ENCODE measurements around the gene NSUN6. TPM values are rescaled to one million over a fixed set of nuclear protein-coding genes. Genes with fewer than 3 reads are reported as not detected.
"Not testable (repeated sequence)": the region's sequence is repeated elsewhere in the genome, so short reads cannot be mapped to it uniquely, and the experiment has no call there.

NSUN6 gene
- total RNA-seq, 1 donor: 4.7 TPM

DNA sequence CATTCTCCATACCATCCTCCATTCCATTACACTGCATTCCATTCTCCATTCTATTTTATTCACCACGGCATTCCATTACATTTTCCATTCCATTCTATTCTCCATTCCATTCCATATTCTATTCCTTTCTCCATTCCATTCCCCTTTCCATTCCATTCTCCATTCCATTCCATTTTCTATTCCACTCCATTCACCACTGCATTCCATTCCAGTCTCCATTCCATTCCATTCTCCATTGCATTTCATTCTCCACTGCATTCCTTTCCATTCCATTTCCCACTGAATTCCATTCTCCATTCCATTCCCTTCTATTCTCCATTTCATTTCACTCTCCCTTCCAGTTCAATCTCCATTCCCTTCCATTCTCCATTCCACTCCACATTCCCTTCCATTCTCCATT, 79.6 kb downstream of the NSUN6 start:
- TF ChIP-seq, protein P1, sequence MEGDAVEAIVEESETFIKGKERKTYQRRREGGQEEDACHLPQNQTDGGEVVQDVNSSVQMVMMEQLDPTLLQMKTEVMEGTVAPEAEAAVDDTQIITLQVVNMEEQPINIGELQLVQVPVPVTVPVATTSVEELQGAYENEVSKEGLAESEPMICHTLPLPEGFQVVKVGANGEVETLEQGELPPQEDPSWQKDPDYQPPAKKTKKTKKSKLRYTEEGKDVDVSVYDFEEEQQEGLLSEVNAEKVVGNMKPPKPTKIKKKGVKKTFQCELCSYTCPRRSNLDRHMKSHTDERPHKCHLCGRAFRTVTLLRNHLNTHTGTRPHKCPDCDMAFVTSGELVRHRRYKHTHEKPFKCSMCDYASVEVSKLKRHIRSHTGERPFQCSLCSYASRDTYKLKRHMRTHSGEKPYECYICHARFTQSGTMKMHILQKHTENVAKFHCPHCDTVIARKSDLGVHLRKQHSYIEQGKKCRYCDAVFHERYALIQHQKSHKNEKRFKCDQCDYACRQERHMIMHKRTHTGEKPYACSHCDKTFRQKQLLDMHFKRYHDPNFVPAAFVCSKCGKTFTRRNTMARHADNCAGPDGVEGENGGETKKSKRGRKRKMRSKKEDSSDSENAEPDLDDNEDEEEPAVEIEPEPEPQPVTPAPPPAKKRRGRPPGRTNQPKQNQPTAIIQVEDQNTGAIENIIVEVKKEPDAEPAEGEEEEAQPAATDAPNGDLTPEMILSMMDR (IDR thresholded peaks at IDR 0.05; ENCODE audit: extremely low read depth, low read depth, low read length): no peak
- no peaks in the 10 kb centered on the region for H4K20me1 ChIP-seq (ENCODE audit: insufficient read depth, low read length)
- no peaks in the 10 kb centered on the region for H3K4me1 ChIP-seq (ENCODE audit: insufficient read depth, low read length)
- H3K9me3 ChIP-seq (ENCODE audit: low read depth, low read length): peaks cover 2% of the 10 kb centered on the region
- no peak overlapping the region for H3K4me2 ChIP-seq (ENCODE audit: insufficient read depth, low read length)
- no peaks in the 10 kb centered on the region for H3K27me3 ChIP-seq (ENCODE audit: insufficient read depth, low read length)
- no peaks in the 10 kb centered on the region for H3K79me2 ChIP-seq (ENCODE audit: insufficient read depth, low read length)
- no peak for DNase-seq (ENCODE audit: insufficient read length, low spot score, missing footprints)
- no peaks in the 10 kb centered on the region for H3K36me3 ChIP-seq (ENCODE audit: insufficient read depth, low read length)
- no peak overlapping the region for H3K4me3 ChIP-seq (ENCODE audit: insufficient read depth, low read length)
- H2AFZ ChIP-seq (ENCODE audit: low read length): no peak overlapping the region
- H3K27ac ChIP-seq (ENCODE audit: low read depth, low read length): no peak overlapping the region

GRCh38 chr10:18571076-18571475, 80.3 kb downstream of the NSUN6 start:
- H3K79me2 ChIP-seq (ENCODE audit: insufficient read depth, low read length): no peaks in the 10 kb centered on the region
- no peaks in the 10 kb centered on the region for H3K27me3 ChIP-seq (ENCODE audit: insufficient read depth, low read length)
- no peak for DNase-seq (ENCODE audit: insufficient read length, low spot score, missing footprints)
- H2AFZ ChIP-seq (ENCODE audit: low read length): no peak overlapping the region
- no peaks in the 10 kb centered on the region for H4K20me1 ChIP-seq (ENCODE audit: insufficient read depth, low read length)
- no peak overlapping the region for H3K4me3 ChIP-seq (ENCODE audit: insufficient read depth, low read length)
- H3K36me3 ChIP-seq (ENCODE audit: insufficient read depth, low read length): no peaks in the 10 kb centered on the region
- TF ChIP-seq, protein P1 (IDR thresholded peaks at IDR 0.05; ENCODE audit: extremely low read depth, low read depth, low read length): no peak
- H3K4me1 ChIP-seq (ENCODE audit: insufficient read depth, low read length): no peaks in the 10 kb centered on the region
- no peak overlapping the region for H3K4me2 ChIP-seq (ENCODE audit: insufficient read depth, low read length)
- H3K27ac ChIP-seq (ENCODE audit: low read depth, low read length): no peak overlapping the region
- H3K9me3 ChIP-seq (ENCODE audit: low read depth, low read length): peaks cover 2% of the 10 kb centered on the region

GRCh38 chr10:18570386-18570785, 81.0 kb downstream of the NSUN6 start:
- H3K27ac ChIP-seq (ENCODE audit: low read depth, low read length); H3K27me3 ChIP-seq (ENCODE audit: insufficient read depth, low read length); H3K36me3 ChIP-seq (ENCODE audit: insufficient read depth, low read length); H2AFZ ChIP-seq (ENCODE audit: low read length); H3K4me1 ChIP-seq (ENCODE audit: insufficient read depth, low read length); H3K4me2 ChIP-seq (ENCODE audit: insufficient read depth, low read length); H3K4me3 ChIP-seq (ENCODE audit: insufficient read depth, low read length); H4K20me1 ChIP-seq (ENCODE audit: insufficient read depth, low read length); H3K9me3 ChIP-seq (ENCODE audit: low read depth, low read length); DNase-seq (ENCODE audit: insufficient read length, low spot score, missing footprints); H3K79me2 ChIP-seq (ENCODE audit: insufficient read depth, low read length): not testable (repeated sequence)

DNA sequence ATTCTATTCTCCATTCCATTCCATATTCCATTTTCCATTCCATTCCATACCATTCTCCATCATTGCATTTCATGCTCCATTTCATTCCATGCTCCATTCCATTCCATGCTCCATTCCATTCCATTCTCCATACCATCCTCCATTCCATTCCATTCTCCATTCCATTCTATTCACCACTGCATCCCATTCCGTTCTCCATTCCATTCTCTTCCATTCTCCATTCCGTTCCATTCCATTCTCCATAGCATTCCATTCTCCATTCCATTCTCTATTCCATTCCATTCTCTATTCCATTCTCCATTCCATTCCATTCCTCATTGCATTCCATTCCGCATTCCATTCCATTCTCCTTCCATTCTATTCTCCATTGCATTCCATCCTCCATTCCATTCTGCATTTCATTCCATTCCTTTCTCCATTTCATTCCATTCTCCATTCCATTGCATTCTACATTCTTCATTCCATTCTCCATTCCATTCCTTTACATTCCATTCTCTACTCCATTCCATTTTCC, 84.0 kb downstream of the NSUN6 start:
- Histone ChIP-seq H3K9me3 (ENCODE audit: low read depth, low read length) (peaks cover 2% of the 10 kb centered on the region), H2AFZ (ENCODE audit: low read length) (no peak overlapping the region), H3K27me3 (ENCODE audit: insufficient read depth, low read length) (no peaks in the 10 kb centered on the region), H4K20me1 (ENCODE audit: insufficient read depth, low read length) (no peaks in the 10 kb centered on the region), H3K4me3 (ENCODE audit: insufficient read depth, low read length) (no peak overlapping the region), H3K27ac (ENCODE audit: low read depth, low read length) (no peak overlapping the region), H3K36me3 (ENCODE audit: insufficient read depth, low read length) (no peaks in the 10 kb centered on the region), H3K79me2 (ENCODE audit: insufficient read depth, low read length) (no peaks in the 10 kb centered on the region), H3K4me1 (ENCODE audit: insufficient read depth, low read length) (no peaks in the 10 kb centered on the region), H3K4me2 (ENCODE audit: insufficient read depth, low read length) (no peak overlapping the region)
- TF ChIP-seq, protein P1 (IDR thresholded peaks at IDR 0.05; ENCODE audit: extremely low read depth, low read depth, low read length): no peak
- DNase-seq (ENCODE audit: insufficient read length, low spot score, missing footprints): no peak

Measured in osteoblast (primary cell).